Superior temporal gyrus (tissue), 1 donor: Measurements from ENCODE around the gene CRTAC1.
"Not testable (repeated sequence)": the region's sequence is repeated elsewhere in the genome, so short reads cannot be mapped to it uniquely, and the experiment has no call there.

Experiments
- DNase-seq: peaks from one replicate; pipeline ENCODE4 v3.0.0-alpha.2; 2016; ENCODE audit errors: extremely low spot score

CRTAC1 gene

GRCh38 chr10:97843281-97843671, 187.1 kb downstream of the CRTAC1 start:
- no peak for DNase-seq

- no peak for DNase-seq
Observed at GRCh38 chr10:97842656-97843280, 187.7 kb downstream of the CRTAC1 start.

GRCh38 chr10:97842114-97842513, 188.3 kb downstream of the CRTAC1 start:
- DNase-seq: not testable (repeated sequence)

GRCh38 chr10:97841166-97841565, 189.3 kb downstream of the CRTAC1 start:
- not testable (repeated sequence) for DNase-seq

GRCh38 chr10:97838091-97838490, 192.3 kb downstream of the CRTAC1 start:
- no peak for DNase-seq

GRCh38 chr10:97836446-97836845, 194.0 kb downstream of the CRTAC1 start:
- no peak for DNase-seq

- DNase-seq: no peak
Observed at GRCh38 chr10:97831259-97831658, 199.2 kb downstream of the CRTAC1 start.

- no peak for DNase-seq
Observed at GRCh38 chr10:97830064-97830463, 200.4 kb downstream of the CRTAC1 start.

- no peak for DNase-seq
Observed at GRCh38 chr10:97828721-97829120, 201.7 kb downstream of the CRTAC1 start.

- no peak for DNase-seq
Observed at GRCh38 chr10:97827702-97828291, 202.6 kb downstream of the CRTAC1 start.

- DNase-seq: no peak
Observed at GRCh38 chr10:97826892-97827291, 203.5 kb downstream of the CRTAC1 start.

- no peak for DNase-seq
Observed at GRCh38 chr10:97825020-97825760, 205.2 kb downstream of the CRTAC1 start.

- no peak for DNase-seq
Observed at GRCh38 chr10:97823734-97824133, 206.7 kb downstream of the CRTAC1 start.

- DNase-seq: no peak
Observed at GRCh38 chr10:97822261-97822687, 208.1 kb downstream of the CRTAC1 start.

GRCh38 chr10:97821308-97822038, 208.9 kb downstream of the CRTAC1 start:
- DNase-seq: no peak

GRCh38 chr10:97820096-97820704, 210.2 kb downstream of the CRTAC1 start:
- DNase-seq: no peak

GRCh38 chr10:97818572-97818971, 211.8 kb downstream of the CRTAC1 start:
- no peak for DNase-seq

GRCh38 chr10:97816609-97817008, 213.8 kb downstream of the CRTAC1 start:
- no peak for DNase-seq
